ENCODE measurements around the gene KIAA1191.

Gene KIAA1191

GRCh38 chr5:176365351-176366231 lies 4.0 kb upstream of the KIAA1191 start, which contains the start of gene ARL10:
Gene ARL10 (plus strand): TSS chr5:176365487. CDS start chr5:176365564, 77 bp downstream.
- TF ChIP-seq TSHZ2 (CRISPR knock-in tag; IDR thresholded peaks at IDR 0.05) (peak; percentile 29; the same call in 1 of the 2 replicates), PATZ1 (CRISPR knock-in tag; IDR thresholded peaks at IDR 0.05; ENCODE audit: borderline replicate concordance) (no peak)
- ATAC-seq: peak; percentile 56

- TF ChIP-seq ZNF565 (CRISPR knock-in tag; conservative IDR thresholded peaks at IDR 0.05; ENCODE audit: low read depth) (no peak), CSRNP3 (CRISPR knock-in tag; IDR thresholded peaks at IDR 0.05) (no peak), CSDC2 (CRISPR knock-in tag; IDR thresholded peaks at IDR 0.05) (no peak), SNAI2 (CRISPR knock-in tag; IDR thresholded peaks at IDR 0.05) (no peak), ZFP30 (CRISPR knock-in tag; IDR thresholded peaks at IDR 0.05) (no peak), BACH2 (CRISPR knock-in tag; IDR thresholded peaks at IDR 0.05; ENCODE audit: borderline replicate concordance) (no peak)
- no peak; the same call in 2 of the 3 replicates for ATAC-seq
Measured at GRCh38 chr5:176364765-176365350, 3.3 kb upstream of the KIAA1191 start.

GRCh38 chr5:176362233-176362490 lies 598 bp upstream of the KIAA1191 start:
- TF ChIP-seq ZNF8 (CRISPR knock-in tag; IDR thresholded peaks at IDR 0.05): no peak
- no peak for TF ChIP-seq TCF4 (CRISPR knock-in tag; IDR thresholded peaks at IDR 0.05; ENCODE audit: borderline replicate concordance)
- TF ChIP-seq BACH2 (CRISPR knock-in tag; IDR thresholded peaks at IDR 0.05; ENCODE audit: borderline replicate concordance): no peak
- ATAC-seq: no peak

GRCh38 chr5:176360894-176361436 lies 599 bp downstream of the KIAA1191 start:
- ATAC-seq: peak; percentile 33
- TF ChIP-seq PPARA (CRISPR knock-in tag; IDR thresholded peaks at IDR 0.05; ENCODE audit: borderline replicate concordance) (no peak), POU6F1 (CRISPR knock-in tag; IDR thresholded peaks at IDR 0.05; ENCODE audit: borderline replicate concordance, low read depth) (no peak), ZFP30 (CRISPR knock-in tag; IDR thresholded peaks at IDR 0.05) (no peak), TSHZ2 (CRISPR knock-in tag; IDR thresholded peaks at IDR 0.05) (no peak), ZNF565 (CRISPR knock-in tag; conservative IDR thresholded peaks at IDR 0.05; ENCODE audit: low read depth) (no peak), CSRNP3 (CRISPR knock-in tag; IDR thresholded peaks at IDR 0.05) (no peak), OSR1 (CRISPR knock-in tag; IDR thresholded peaks at IDR 0.05) (no peak), ESRRG (CRISPR knock-in tag; IDR thresholded peaks at IDR 0.05) (no peak), ARNTL (CRISPR knock-in tag; IDR thresholded peaks at IDR 0.05; ENCODE audit: borderline replicate concordance, low read depth) (no peak), CREB5 (CRISPR knock-in tag; IDR thresholded peaks at IDR 0.05; ENCODE audit: low read depth) (no peak), TCF4 (CRISPR knock-in tag; IDR thresholded peaks at IDR 0.05; ENCODE audit: borderline replicate concordance) (no peak), ZNF8 (CRISPR knock-in tag; IDR thresholded peaks at IDR 0.05) (no peak), RARB (CRISPR knock-in tag; IDR thresholded peaks at IDR 0.05) (no peak), TOX (CRISPR knock-in tag; IDR thresholded peaks at IDR 0.05; ENCODE audit: borderline replicate concordance) (no peak)
